KMS-11 (cell line): ENCODE data around the gene OR2Z1.

ENCODE experiments used
- H2AFZ ChIP-seq: fragments of 200-600 bp; sonication (generic); 2 replicates; pipeline ENCODE4 v1.6.1; 2016; ENCODE audit warnings: antibody characterized with exemption, mixed run types, low read depth
- H3K27ac ChIP-seq: fragments of 200-600 bp; sonication (generic); 2 replicates; pipeline ENCODE4 v1.6.1; 2016; ENCODE audit warnings: mild to moderate bottlenecking, mixed run types
- H3K27me3 ChIP-seq: fragments of 200-600 bp; sonication (generic); 2 replicates; pipeline ENCODE4 v1.6.1; 2017; ENCODE audit warnings: mild to moderate bottlenecking, low read depth, mixed run types, moderate library complexity; ENCODE audit not compliant: insufficient read depth
- H3K36me3 ChIP-seq: fragments of 200-600 bp; sonication (generic); 2 replicates; pipeline ENCODE4 v1.6.1; 2017; ENCODE audit warnings: mild to moderate bottlenecking, mixed run types; ENCODE audit not compliant: insufficient read depth
- H3K4me1 ChIP-seq: fragments of 200-600 bp; sonication (generic); 2 replicates; pipeline ENCODE4 v1.6.1; 2016; ENCODE audit warnings: mild to moderate bottlenecking, low read depth, mixed run types; ENCODE audit not compliant: poor library complexity, severe bottlenecking
- H3K4me2 ChIP-seq: fragments of 200-600 bp; sonication (generic); 2 replicates; pipeline ENCODE4 v1.7.0; 2016; ENCODE audit warnings: mild to moderate bottlenecking, mixed run types
- H3K4me3 ChIP-seq: fragments of 200-600 bp; sonication (generic); IDR thresholded peaks from 2 replicates; pipeline ENCODE4 v1.6.1; 2017; ENCODE audit warnings: low read depth, low read length, mixed read lengths; ENCODE audit not compliant: insufficient read depth
- H3K79me2 ChIP-seq: fragments of 200-600 bp; sonication (generic); 2 replicates; pipeline ENCODE4 v1.6.1; 2016; ENCODE audit warnings: low read depth, mixed run types; ENCODE audit not compliant: insufficient read depth
- H3K9ac ChIP-seq: fragments of 200-600 bp; sonication (generic); 2 replicates; pipeline ENCODE4 v1.6.1; 2016; ENCODE audit warnings: mild to moderate bottlenecking, mixed run types
- H4K20me1 ChIP-seq: fragments of 200-600 bp; sonication (generic); 2 replicates; pipeline ENCODE4 v1.6.1; 2016; ENCODE audit warnings: mild to moderate bottlenecking, mixed run types; ENCODE audit not compliant: insufficient read depth
- TF ChIP-seq, protein P1 (sequence below): fragments of 200-600 bp; sonication (generic); conservative IDR thresholded peaks from 2 replicates; pipeline ENCODE4 v1.6.1; 2017; ENCODE audit warnings: low read depth, mild to moderate bottlenecking, antibody characterized with exemption, low read length, moderate library complexity, mixed read lengths

Gene OR2Z1

DNA sequence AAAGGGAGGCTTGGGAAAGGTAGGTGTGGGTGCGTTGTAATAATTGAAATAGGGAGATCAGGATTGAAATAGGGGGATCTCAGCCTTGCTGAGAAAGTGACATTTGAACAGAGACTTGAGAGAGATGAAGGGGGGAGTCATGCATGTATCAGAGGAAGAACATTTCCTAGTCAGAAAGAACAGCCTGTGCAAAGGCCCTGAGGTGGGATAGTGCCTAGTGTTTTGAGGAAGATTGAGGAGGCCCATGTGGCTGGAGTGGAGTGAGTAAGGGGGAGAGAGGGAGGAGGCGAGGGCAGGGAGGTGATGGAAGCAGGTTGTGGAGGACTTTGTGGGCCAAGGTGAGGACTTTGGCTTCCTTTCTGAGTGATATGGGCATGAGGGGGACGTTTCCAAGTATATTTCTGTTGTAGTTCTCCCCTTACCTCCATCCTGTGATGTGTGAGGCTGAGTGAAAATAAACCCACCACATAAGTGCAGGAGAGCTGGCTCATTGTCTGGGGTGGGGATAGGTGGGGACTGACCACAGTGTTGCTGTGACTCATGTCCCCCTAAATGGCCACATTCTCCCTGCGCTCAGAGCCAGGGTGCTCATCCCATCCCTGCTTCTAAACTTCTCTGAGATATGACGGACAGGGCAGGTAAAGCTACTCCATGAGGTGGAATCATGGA is 40.6 kb upstream of the OR2Z1 start:
- Histone ChIP-seq H3K4me1 (no peaks in the 10 kb centered on the region), H3K27me3 (no peaks in the 10 kb centered on the region; the same call in 1 of the 2 replicates), H2AFZ (no peak overlapping the region), H3K79me2 (no peaks in the 10 kb centered on the region), H3K9ac (no peak overlapping the region), H3K4me2 (no peak overlapping the region), H4K20me1 (no peaks in the 10 kb centered on the region), H3K27ac (no peak overlapping the region), H3K4me3 (no peak overlapping the region), H3K36me3 (no peaks in the 10 kb centered on the region)
- TF ChIP-seq, protein P1, sequence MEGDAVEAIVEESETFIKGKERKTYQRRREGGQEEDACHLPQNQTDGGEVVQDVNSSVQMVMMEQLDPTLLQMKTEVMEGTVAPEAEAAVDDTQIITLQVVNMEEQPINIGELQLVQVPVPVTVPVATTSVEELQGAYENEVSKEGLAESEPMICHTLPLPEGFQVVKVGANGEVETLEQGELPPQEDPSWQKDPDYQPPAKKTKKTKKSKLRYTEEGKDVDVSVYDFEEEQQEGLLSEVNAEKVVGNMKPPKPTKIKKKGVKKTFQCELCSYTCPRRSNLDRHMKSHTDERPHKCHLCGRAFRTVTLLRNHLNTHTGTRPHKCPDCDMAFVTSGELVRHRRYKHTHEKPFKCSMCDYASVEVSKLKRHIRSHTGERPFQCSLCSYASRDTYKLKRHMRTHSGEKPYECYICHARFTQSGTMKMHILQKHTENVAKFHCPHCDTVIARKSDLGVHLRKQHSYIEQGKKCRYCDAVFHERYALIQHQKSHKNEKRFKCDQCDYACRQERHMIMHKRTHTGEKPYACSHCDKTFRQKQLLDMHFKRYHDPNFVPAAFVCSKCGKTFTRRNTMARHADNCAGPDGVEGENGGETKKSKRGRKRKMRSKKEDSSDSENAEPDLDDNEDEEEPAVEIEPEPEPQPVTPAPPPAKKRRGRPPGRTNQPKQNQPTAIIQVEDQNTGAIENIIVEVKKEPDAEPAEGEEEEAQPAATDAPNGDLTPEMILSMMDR, result no peak

DNA sequence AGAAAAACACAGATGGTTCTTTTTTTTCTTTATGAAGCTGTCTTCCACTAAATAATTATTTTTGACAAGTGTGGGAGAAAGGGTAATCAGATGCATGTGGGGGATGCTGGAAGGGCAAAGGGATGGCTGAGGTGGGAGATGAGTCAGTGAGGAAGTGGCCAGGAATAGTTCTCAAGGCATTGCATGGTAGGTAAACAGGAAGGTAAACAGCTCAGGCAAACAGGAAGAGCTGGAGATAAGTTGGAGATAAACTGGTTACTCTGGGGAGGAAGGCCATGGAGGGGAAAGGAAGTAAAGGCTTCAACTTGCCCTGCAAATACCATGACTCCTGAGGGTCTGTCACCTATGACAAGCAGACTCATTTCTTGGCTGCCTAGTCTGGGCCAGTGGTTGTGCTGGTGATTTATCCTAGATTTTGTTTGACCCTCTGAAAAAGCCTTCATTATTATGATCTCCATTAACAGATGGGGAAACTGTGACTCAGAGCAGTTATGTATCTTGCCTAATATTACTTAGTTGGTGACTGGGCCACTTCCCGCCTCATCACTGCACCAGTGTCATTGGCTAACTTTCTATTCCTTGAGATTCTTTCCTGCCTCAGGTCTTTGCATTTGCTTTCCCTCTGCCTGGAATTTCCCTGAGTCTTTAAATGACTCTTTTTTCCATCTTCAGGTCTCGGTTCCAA is 39.9 kb upstream of the OR2Z1 start:
- no peaks in the 10 kb centered on the region for H3K36me3 ChIP-seq
- H3K27me3 ChIP-seq, result no peaks in the 10 kb centered on the region; the same call in 1 of the 2 replicates
- H3K4me2 ChIP-seq, result no peak overlapping the region
- H3K4me3 ChIP-seq, result no peak overlapping the region
- no peak overlapping the region for H3K9ac ChIP-seq
- no peak overlapping the region for H3K27ac ChIP-seq
- H3K79me2 ChIP-seq, result no peaks in the 10 kb centered on the region
- H2AFZ ChIP-seq, result no peak overlapping the region
- no peaks in the 10 kb centered on the region for H4K20me1 ChIP-seq
- H3K4me1 ChIP-seq, result no peaks in the 10 kb centered on the region
- TF ChIP-seq, protein P1, result no peak

DNA sequence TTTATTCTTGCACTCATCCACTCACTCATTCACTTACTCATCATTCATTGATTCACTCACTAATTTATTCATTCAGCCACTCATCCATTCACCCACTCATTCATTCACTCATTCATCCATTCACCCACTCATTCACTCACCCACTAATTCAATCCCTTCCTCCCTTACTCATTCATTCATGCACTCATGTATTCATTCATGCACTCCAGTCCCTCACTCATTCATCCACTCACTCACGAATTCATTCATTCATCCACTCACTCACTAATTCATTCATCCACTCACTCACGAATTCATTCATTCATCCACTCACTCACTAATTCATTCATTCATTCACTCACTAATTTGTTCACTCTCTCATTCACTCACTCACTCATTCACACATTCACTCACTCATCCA is 39.0 kb upstream of the OR2Z1 start:
- no peaks in the 10 kb centered on the region for H4K20me1 ChIP-seq
- H3K79me2 ChIP-seq, result no peaks in the 10 kb centered on the region
- H3K4me3 ChIP-seq, result no peak overlapping the region
- H2AFZ ChIP-seq, result no peak overlapping the region
- no peak overlapping the region for H3K9ac ChIP-seq
- no peaks in the 10 kb centered on the region for H3K4me1 ChIP-seq
- no peaks in the 10 kb centered on the region; the same call in 1 of the 2 replicates for H3K27me3 ChIP-seq
- TF ChIP-seq, protein P1, result no peak
- H3K27ac ChIP-seq, result no peak overlapping the region
- no peaks in the 10 kb centered on the region for H3K36me3 ChIP-seq
- H3K4me2 ChIP-seq, result no peak overlapping the region

DNA sequence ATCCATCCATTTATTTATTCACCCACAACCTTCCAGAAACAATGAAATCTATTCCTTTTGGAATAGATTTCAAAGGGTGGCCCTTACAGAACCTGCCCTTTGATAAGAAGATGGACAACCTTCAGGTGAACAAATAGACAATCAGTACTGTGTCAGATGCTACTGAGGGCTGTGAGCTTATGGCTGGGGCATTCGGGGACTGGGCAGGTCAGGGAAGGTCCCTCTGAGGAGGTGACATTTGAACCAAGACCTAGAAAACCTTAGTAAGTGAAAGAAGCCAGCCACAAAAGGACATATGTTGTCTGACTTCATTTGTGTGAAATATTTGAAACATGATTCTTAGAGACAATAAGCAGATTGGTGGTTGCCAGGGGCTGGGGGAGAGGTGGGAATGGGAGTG is 38.5 kb upstream of the OR2Z1 start:
- H4K20me1 ChIP-seq, result no peaks in the 10 kb centered on the region
- H3K4me2 ChIP-seq, result no peak overlapping the region
- H3K9ac ChIP-seq, result no peak overlapping the region
- no peaks in the 10 kb centered on the region; the same call in 1 of the 2 replicates for H3K27me3 ChIP-seq
- TF ChIP-seq, protein P1, result no peak
- no peaks in the 10 kb centered on the region for H3K79me2 ChIP-seq
- H2AFZ ChIP-seq, result no peak overlapping the region
- no peaks in the 10 kb centered on the region for H3K4me1 ChIP-seq
- no peak overlapping the region for H3K4me3 ChIP-seq
- H3K27ac ChIP-seq, result no peak overlapping the region
- H3K36me3 ChIP-seq, result no peaks in the 10 kb centered on the region
